ENCODE measurements around the gene ANAPC2.

The ANAPC2 gene

DNA sequence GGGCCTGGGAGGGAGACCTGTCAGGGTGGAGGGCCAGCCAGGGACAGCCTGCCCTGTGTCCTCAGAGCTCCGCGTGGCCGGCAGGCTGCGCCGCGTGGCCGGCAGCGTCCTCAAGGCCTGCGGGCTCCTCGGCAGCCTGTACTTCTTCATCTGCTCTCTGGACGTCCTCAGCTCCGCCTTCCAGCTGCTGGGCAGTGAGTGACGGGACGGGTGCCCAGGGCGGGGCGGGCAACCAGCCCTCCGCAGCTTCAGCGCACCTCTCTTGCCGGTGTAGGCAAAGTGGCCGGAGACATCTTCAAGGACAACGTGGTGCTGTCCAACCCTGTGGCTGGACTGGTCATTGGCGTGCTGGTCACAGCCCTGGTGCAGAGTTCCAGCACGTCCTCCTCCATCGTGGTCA is 44.1 kb upstream of the ANAPC2 start:
- H3K9me3 ChIP-seq (ENCODE audit: control insufficient read depth in 5 of 5, low read length in 5 of 5) = no peaks in the 10 kb centered on the region
- no peak overlapping the region for H3K4me3 ChIP-seq (ENCODE audit: low read depth in 1 of 5, low read length in 5 of 5)
- peaks cover 51 to 69% (median 63%) of the 10 kb centered on the region in 5 donors for H3K27me3 ChIP-seq (ENCODE audit: control insufficient read depth in 5 of 5, insufficient read depth in 4 of 5, low read length in 5 of 5)
- H3K27ac ChIP-seq (ENCODE audit: low read depth, low read length) = no peak overlapping the region
- no peak overlapping the region for H3K9ac ChIP-seq (ENCODE audit: low read length in 5 of 5)
- H3K36me3 ChIP-seq (ENCODE audit: control insufficient read depth in 5 of 5, insufficient read depth in 5 of 5, low read length in 5 of 5) = no peaks in the 10 kb centered on the region
- peaks cover 0 to 19% (median 12%) of the 10 kb centered on the region in 5 donors for H3K4me1 ChIP-seq (ENCODE audit: control insufficient read depth in 5 of 5, insufficient read depth in 5 of 5, low read length in 5 of 5)

DNA sequence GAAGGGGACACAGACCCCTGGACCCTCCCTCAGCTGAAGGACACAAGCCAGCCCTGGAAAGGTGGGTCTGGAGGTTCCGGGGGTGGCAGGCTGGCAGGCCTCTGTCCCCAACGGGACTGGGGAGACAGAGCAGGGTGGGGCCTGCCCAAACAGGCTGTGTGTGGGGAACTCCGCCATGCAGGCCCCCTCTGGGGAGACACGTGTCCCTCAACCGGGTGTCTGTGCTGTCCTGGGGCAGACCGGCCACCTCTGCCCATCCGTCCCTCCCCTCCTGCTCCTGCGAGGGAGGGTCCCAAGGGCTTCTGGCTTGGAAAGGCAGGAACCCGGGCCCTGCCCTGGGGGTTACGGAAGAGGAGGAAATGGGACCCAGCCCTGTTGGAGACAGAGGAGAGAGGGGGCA is 43.7 kb upstream of the ANAPC2 start:
- Histone ChIP-seq H3K27ac (ENCODE audit: low read depth, low read length) (no peak overlapping the region), H3K27me3 (ENCODE audit: control insufficient read depth in 5 of 5, insufficient read depth in 4 of 5, low read length in 5 of 5) (peaks cover 53 to 71% (median 66%) of the 10 kb centered on the region in 5 donors), H3K9ac (ENCODE audit: low read length in 5 of 5) (no peak overlapping the region), H3K9me3 (ENCODE audit: control insufficient read depth in 5 of 5, low read length in 5 of 5) (no peaks in the 10 kb centered on the region), H3K36me3 (ENCODE audit: control insufficient read depth in 5 of 5, insufficient read depth in 5 of 5, low read length in 5 of 5) (no peaks in the 10 kb centered on the region), H3K4me1 (ENCODE audit: control insufficient read depth in 5 of 5, insufficient read depth in 5 of 5, low read length in 5 of 5) (peaks cover 0 to 17% (median 12%) of the 10 kb centered on the region in 5 donors), H3K4me3 (ENCODE audit: low read depth in 1 of 5, low read length in 5 of 5) (no peak overlapping the region)

GRCh38 chr9:137231372-137232039 is 43.1 kb upstream of the ANAPC2 start:
- Histone ChIP-seq H3K27ac (ENCODE audit: low read depth, low read length) (no peak overlapping the region), H3K9me3 (ENCODE audit: control insufficient read depth in 5 of 5, low read length in 5 of 5) (no peaks in the 10 kb centered on the region), H3K36me3 (ENCODE audit: control insufficient read depth in 5 of 5, insufficient read depth in 5 of 5, low read length in 5 of 5) (no peaks in the 10 kb centered on the region), H3K9ac (ENCODE audit: low read length in 5 of 5) (peak overlapping the region in 1 of 5 donors; percentile 13), H3K4me1 (ENCODE audit: control insufficient read depth in 5 of 5, insufficient read depth in 5 of 5, low read length in 5 of 5) (peaks cover 0 to 11% (median 7%) of the 10 kb centered on the region in 5 donors), H3K27me3 (ENCODE audit: control insufficient read depth in 5 of 5, insufficient read depth in 4 of 5, low read length in 5 of 5) (peaks cover 56 to 75% (median 72%) of the 10 kb centered on the region in 5 donors), H3K4me3 (ENCODE audit: low read depth in 1 of 5, low read length in 5 of 5) (no peak overlapping the region)

- H3K27ac ChIP-seq (ENCODE audit: low read depth, low read length) = no peak within 1 kb of the TSS
- H3K27me3 ChIP-seq (ENCODE audit: control insufficient read depth in 5 of 5, insufficient read depth in 4 of 5, low read length in 5 of 5) = peaks cover 59 to 80% (median 75%) of the 10 kb centered on the region in 5 donors
- no peaks in the 10 kb centered on the region for H3K36me3 ChIP-seq (ENCODE audit: control insufficient read depth in 5 of 5, insufficient read depth in 5 of 5, low read length in 5 of 5)
- H3K4me1 ChIP-seq (ENCODE audit: control insufficient read depth in 5 of 5, insufficient read depth in 5 of 5, low read length in 5 of 5) = peaks cover 0 to 5% (median under 1%) of the 10 kb centered on the region in 5 donors
- no peaks in the 10 kb centered on the region for H3K9me3 ChIP-seq (ENCODE audit: control insufficient read depth in 5 of 5, low read length in 5 of 5)
- H3K4me3 ChIP-seq (ENCODE audit: low read depth in 1 of 5, low read length in 5 of 5) = no peak within 1 kb of the TSS
- peak within 1 kb of the TSS in 1 of 5 donors; percentile 13 for H3K9ac ChIP-seq (ENCODE audit: low read length in 5 of 5)
Measured at GRCh38 chr9:137230705-137231371, 42.5 kb upstream of the ANAPC2 start, which contains the start of gene SLC34A3. Gene SLC34A3, plus strand, starts transcription at chr9:137230901. Its CDS starts 802 bp downstream, at chr9:137231703.

- Histone ChIP-seq H3K9ac (ENCODE audit: low read length in 5 of 5) (no peak overlapping the region), H3K9me3 (ENCODE audit: control insufficient read depth in 5 of 5, low read length in 5 of 5) (no peaks in the 10 kb centered on the region), H3K4me3 (ENCODE audit: low read depth in 1 of 5, low read length in 5 of 5) (no peak overlapping the region), H3K4me1 (ENCODE audit: control insufficient read depth in 5 of 5, insufficient read depth in 5 of 5, low read length in 5 of 5) (no peaks in the 10 kb centered on the region), H3K36me3 (ENCODE audit: control insufficient read depth in 5 of 5, insufficient read depth in 5 of 5, low read length in 5 of 5) (no peaks in the 10 kb centered on the region), H3K27me3 (ENCODE audit: control insufficient read depth in 5 of 5, insufficient read depth in 4 of 5, low read length in 5 of 5) (peaks cover 53 to 76% (median 70%) of the 10 kb centered on the region in 5 donors), H3K27ac (ENCODE audit: low read depth, low read length) (no peak overlapping the region)
Measured at GRCh38 chr9:137229903-137230704, 41.7 kb upstream of the ANAPC2 start.

DNA sequence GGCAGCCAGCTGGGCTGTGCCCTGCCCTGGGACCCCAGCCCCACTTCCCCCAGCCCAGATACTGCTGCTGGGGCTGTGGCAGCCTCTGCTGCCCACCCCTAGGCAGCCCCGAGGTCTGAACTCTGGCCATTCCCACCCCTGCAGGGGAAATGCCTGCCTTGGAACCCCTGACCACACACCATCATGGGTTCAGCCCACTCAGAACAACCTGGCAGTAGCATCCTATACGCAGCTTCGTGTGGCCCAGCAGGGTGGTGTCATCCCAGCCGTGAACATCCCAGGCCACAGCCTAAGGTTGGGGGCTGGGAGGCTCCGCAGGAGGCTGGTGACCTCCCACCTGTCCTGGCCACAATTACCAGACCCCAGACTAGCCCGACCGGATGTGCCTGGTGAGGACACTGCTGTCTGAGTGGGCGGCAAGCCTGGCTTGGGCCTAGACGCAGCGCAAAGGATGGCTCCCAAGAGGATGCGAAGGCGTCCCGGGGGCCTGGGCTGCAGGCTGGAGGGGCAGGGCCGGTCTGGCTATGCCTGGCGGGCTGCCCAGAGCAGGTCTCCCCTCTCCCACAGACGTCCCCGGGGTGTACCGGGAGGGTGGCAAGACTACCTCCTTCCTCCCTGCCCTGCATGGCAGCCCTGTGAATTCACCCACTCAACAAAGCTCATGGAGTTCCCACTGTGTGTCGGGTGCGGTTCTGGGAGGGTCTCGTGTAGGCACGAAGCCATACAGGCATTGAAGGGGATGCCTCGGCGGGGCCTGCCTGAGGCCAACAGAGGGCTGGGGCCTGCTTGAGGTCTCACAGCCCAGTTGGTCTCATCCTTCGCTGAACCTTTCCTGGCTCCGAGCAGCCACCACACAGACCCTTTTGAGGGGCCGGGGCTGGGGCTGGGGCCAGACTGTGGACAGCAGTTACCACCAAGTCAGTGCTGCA is 40.9 kb upstream of the ANAPC2 start:
- peaks cover 45 to 67% (median 64%) of the 10 kb centered on the region in 5 donors for H3K27me3 ChIP-seq (ENCODE audit: control insufficient read depth in 5 of 5, insufficient read depth in 4 of 5, low read length in 5 of 5)
- peaks cover 0 to under 1% (median under 1%) of the 10 kb centered on the region in 5 donors for H3K4me1 ChIP-seq (ENCODE audit: control insufficient read depth in 5 of 5, insufficient read depth in 5 of 5, low read length in 5 of 5)
- no peak overlapping the region for H3K27ac ChIP-seq (ENCODE audit: low read depth, low read length)
- no peak overlapping the region for H3K4me3 ChIP-seq (ENCODE audit: low read depth in 1 of 5, low read length in 5 of 5)
- H3K36me3 ChIP-seq (ENCODE audit: control insufficient read depth in 5 of 5, insufficient read depth in 5 of 5, low read length in 5 of 5) = no peaks in the 10 kb centered on the region
- no peaks in the 10 kb centered on the region for H3K9me3 ChIP-seq (ENCODE audit: control insufficient read depth in 5 of 5, low read length in 5 of 5)
- no peak overlapping the region for H3K9ac ChIP-seq (ENCODE audit: low read length in 5 of 5)

- H3K27me3 ChIP-seq (ENCODE audit: control insufficient read depth in 5 of 5, insufficient read depth in 4 of 5, low read length in 5 of 5) = peaks cover 43 to 64% (median 61%) of the 10 kb centered on the region in 5 donors
- H3K36me3 ChIP-seq (ENCODE audit: control insufficient read depth in 5 of 5, insufficient read depth in 5 of 5, low read length in 5 of 5) = no peaks in the 10 kb centered on the region
- H3K9ac ChIP-seq (ENCODE audit: low read length in 5 of 5) = no peak overlapping the region
- H3K4me3 ChIP-seq (ENCODE audit: low read depth in 1 of 5, low read length in 5 of 5) = no peak overlapping the region
- H3K9me3 ChIP-seq (ENCODE audit: control insufficient read depth in 5 of 5, low read length in 5 of 5) = no peaks in the 10 kb centered on the region
- peaks cover 0 to 7% (median 7%) of the 10 kb centered on the region in 5 donors for H3K4me1 ChIP-seq (ENCODE audit: control insufficient read depth in 5 of 5, insufficient read depth in 5 of 5, low read length in 5 of 5)
- H3K27ac ChIP-seq (ENCODE audit: low read depth, low read length) = no peak overlapping the region
Measured at GRCh38 chr9:137228506-137228967, 40.2 kb upstream of the ANAPC2 start.

DNA sequence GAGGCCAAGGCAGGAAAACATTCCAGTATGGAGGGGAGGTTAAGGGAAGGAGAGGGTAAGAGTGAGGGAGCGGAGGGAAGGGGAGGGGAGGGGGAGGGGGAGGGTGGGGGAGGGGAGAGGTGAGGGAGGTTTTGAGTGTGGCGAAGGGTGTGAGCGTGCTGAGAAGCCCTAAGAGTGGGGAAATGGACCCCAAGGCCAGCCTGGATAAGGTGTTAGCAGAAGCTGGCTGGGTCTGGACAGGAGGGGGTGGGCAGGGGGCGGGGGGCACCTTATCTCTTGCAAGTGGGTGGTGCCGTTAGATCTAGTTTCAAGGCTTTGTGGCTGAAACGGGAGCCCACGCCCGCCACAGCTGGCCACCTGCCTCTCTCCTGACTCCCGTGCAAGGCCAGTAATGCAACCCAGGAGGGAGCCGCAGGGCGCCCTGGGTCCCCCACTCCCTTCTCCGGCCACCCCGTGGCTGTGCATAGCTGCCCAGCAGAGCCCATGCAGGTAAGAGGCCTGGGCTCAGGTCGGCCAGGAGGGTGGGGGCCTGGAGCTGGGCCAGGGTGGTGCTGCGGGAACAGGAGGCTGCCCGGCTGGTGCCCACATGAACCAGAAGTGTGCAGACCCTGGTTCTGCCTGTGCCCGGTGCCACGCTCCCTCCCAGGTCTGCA is 39.6 kb upstream of the ANAPC2 start:
- Histone ChIP-seq H3K9ac (ENCODE audit: low read length in 5 of 5) (no peak overlapping the region), H3K27me3 (ENCODE audit: control insufficient read depth in 5 of 5, insufficient read depth in 4 of 5, low read length in 5 of 5) (peaks cover 40 to 59% (median 57%) of the 10 kb centered on the region in 5 donors), H3K27ac (ENCODE audit: low read depth, low read length) (no peak overlapping the region), H3K4me1 (ENCODE audit: control insufficient read depth in 5 of 5, insufficient read depth in 5 of 5, low read length in 5 of 5) (peaks cover 0 to 10% (median 9%) of the 10 kb centered on the region in 5 donors), H3K36me3 (ENCODE audit: control insufficient read depth in 5 of 5, insufficient read depth in 5 of 5, low read length in 5 of 5) (no peaks in the 10 kb centered on the region), H3K4me3 (ENCODE audit: low read depth in 1 of 5, low read length in 5 of 5) (no peak overlapping the region), H3K9me3 (ENCODE audit: control insufficient read depth in 5 of 5, low read length in 5 of 5) (no peaks in the 10 kb centered on the region)
